GM12878 (cell line): ENCODE measurements around the gene WWOX. TPM values are rescaled to one million over a fixed set of nuclear protein-coding genes. Genes with fewer than 3 reads are reported as not detected.
"Not testable (repeated sequence)": the region's sequence is repeated elsewhere in the genome, so short reads cannot be mapped to it uniquely, and the experiment has no call there.

ENCODE experiments used
- ATAC-seq: fragments of 200-7000 bp; cut with Tn5 transposase; 3 replicates; pipeline ENCODE4 v1.9.1; 2020; ENCODE audit warnings: mild to moderate bottlenecking, moderate library complexity
- BruUV-seq: library from RNA; stranded (reverse); fragments of 400-500 nt; replicated peaks from 2 replicates; lab custom pipeline; 2021; lab: Mats Ljungman, UMichigan
- CTCF ChIA-PET: fragments of 300-600 bp; sonication (Branson Sonifier 250); formaldehyde crosslinking; extraction: SDS; loops from one replicate; lab custom pipeline; 2021; ENCODE audit warnings: inconsistent platforms; lab: Yijun Ruan, JAX
- POLR2A ChIA-PET: fragments of 350-600 bp; formaldehyde crosslinking; extraction: SDS; loops from one replicate; lab custom pipeline; 2021; ENCODE audit warnings: inconsistent platforms; lab: Charles Lee
- RAD21 ChIA-PET: fragments of 300-600 bp; sonication (Branson Sonifier 250); formaldehyde crosslinking; loops from one replicate; lab custom pipeline; 2023; ENCODE audit warnings: antibody characterized with exemption; ENCODE audit not compliant: unreplicated experiment; lab: Charles Lee
- SMC1A ChIA-PET: fragments of 300-600 bp; sonication (Branson Sonifier 250); formaldehyde crosslinking; loops from one replicate; lab custom pipeline; 2023; ENCODE audit not compliant: unreplicated experiment, uncharacterized antibody; lab: Charles Lee
- DNase-seq: peaks from one replicate; pipeline ENCODE4 v3.0.0-alpha.2; 2011; ENCODE audit warnings: low read depth, low spot score
- FAIRE-seq: peaks from 3 replicates; lab custom pipeline; 2011; peaks lifted over from hg19 to GRCh38; lab: Jason Lieb, UNC
- H2AFZ ChIP-seq: 2 replicates; pipeline ENCODE4 v1.6.0; 2011; ENCODE audit warnings: low read depth, low read length, control low read depth; ENCODE audit not compliant: control insufficient read depth
- H3K27ac ChIP-seq: 2 replicates; pipeline ENCODE4 v1.5.1; 2011; ENCODE audit warnings: control low read depth; ENCODE audit not compliant: control insufficient read depth, insufficient read depth
- H3K27me3 ChIP-seq, 2 experiments: replicated peaks in 1 of 2; 2 replicates each; pipeline versions ENCODE4 v1.6.0 to v1.6.1; 2011; ENCODE audit warnings: low read length in 1 of 2; ENCODE audit not compliant: control insufficient read depth in 2 of 2, insufficient read depth in 2 of 2
- H3K36me3 ChIP-seq, 2 experiments: 2 replicates each; pipeline ENCODE4 v1.5.1; 2011; ENCODE audit warnings: low read length in 1 of 2; ENCODE audit not compliant: control insufficient read depth in 2 of 2, insufficient read depth in 2 of 2
- H3K4me1 ChIP-seq: 2 replicates; pipeline ENCODE4 v1.6.1; 2011; ENCODE audit warnings: mild to moderate bottlenecking, low read length, moderate library complexity, mixed read lengths; ENCODE audit not compliant: control insufficient read depth, insufficient read depth
- H3K4me2 ChIP-seq: 2 replicates; pipeline ENCODE4 v1.6.0; 2011; ENCODE audit warnings: control low read depth; ENCODE audit not compliant: control insufficient read depth, insufficient read depth
- H3K4me3 ChIP-seq: fragments of 200-600 bp; sonication (generic); 2 replicates; pipeline ENCODE4 v1.5.1; 2016
- H3K79me2 ChIP-seq: 2 replicates; pipeline ENCODE4 v1.6.0; 2011; ENCODE audit warnings: low read length; ENCODE audit not compliant: control insufficient read depth, insufficient read depth
- H3K9ac ChIP-seq: 2 replicates; pipeline ENCODE4 v1.8.0; 2011; ENCODE audit warnings: low read length, control low read depth, mixed read lengths; ENCODE audit not compliant: control insufficient read depth, insufficient read depth
- H3K9me3 ChIP-seq: replicated peaks from 3 replicates; pipeline ENCODE4 v1.5.1; 2011; ENCODE audit warnings: mild to moderate bottlenecking, low read length; ENCODE audit not compliant: control insufficient read depth, insufficient read depth
- H4K20me1 ChIP-seq: 2 replicates; pipeline ENCODE4 v1.6.0; 2011; ENCODE audit not compliant: control insufficient read depth, insufficient read depth
- BMI1 ChIP-seq: fragments of 450-650 bp; IDR thresholded peaks from 2 replicates; pipeline ENCODE4 v1.6.1; 2016; ENCODE audit warnings: mild to moderate bottlenecking, moderate library complexity, borderline replicate concordance
- CTCF ChIP-seq, 3 experiments: IDR thresholded peaks in 2 of 3; conservative IDR thresholded peaks in 1 of 3; 2 replicates each; pipeline ENCODE4 v1.5.1; 2011; ENCODE audit warnings: low read depth in 3 of 3, low read length in 3 of 3, mild to moderate bottlenecking in 3 of 3, control low read depth in 2 of 3, moderate library complexity in 2 of 3, inconsistent platforms in 1 of 3, mixed read lengths in 1 of 3; ENCODE audit not compliant: control insufficient read depth in 2 of 3, insufficient read depth in 1 of 3; ENCODE audit errors: extremely low read depth in 1 of 3
- IRF5 ChIP-seq: fragments of 450-650 bp; IDR thresholded peaks from 2 replicates; pipeline ENCODE4 v1.6.1; 2017; ENCODE audit warnings: borderline replicate concordance
- JUNB ChIP-seq: IDR thresholded peaks from 2 replicates; pipeline ENCODE4 v1.6.1; 2016; ENCODE audit warnings: antibody characterized with exemption, mild to moderate bottlenecking
- MEF2A ChIP-seq: IDR thresholded peaks from 2 replicates; pipeline ENCODE4 v1.6.1; 2011; ENCODE audit warnings: low read depth, mild to moderate bottlenecking, low read length, moderate library complexity; ENCODE audit not compliant: insufficient read depth
- MXI1 ChIP-seq: fragments of 150-350 bp; IDR thresholded peaks from 2 replicates; pipeline ENCODE4 v1.6.1; 2011; ENCODE audit warnings: low read depth, mild to moderate bottlenecking, inconsistent platforms, low read length, improper control_type of control experiment
- MYB ChIP-seq: fragments of 150-350 bp; IDR thresholded peaks from 2 replicates; pipeline ENCODE4 v1.6.1; 2014; ENCODE audit warnings: mild to moderate bottlenecking, low read depth, low read length, borderline replicate concordance
- RAD21 ChIP-seq: IDR thresholded peaks from 2 replicates; pipeline ENCODE4 v1.6.1; 2011; ENCODE audit warnings: mild to moderate bottlenecking, low read depth, low read length, moderate library complexity; ENCODE audit not compliant: insufficient read depth
- WGBS: methylation state at CpG from one replicate; pipeline ENCODE4 v1.1.6; 2016; ENCODE audit warnings: low lambda C conversion rate; ENCODE audit not compliant: insufficient replicate concordance, insufficient coverage; ENCODE audit errors: missing lambda C conversion rate; 5-methylcytosine and 5-hydroxymethylcytosine counted together
- in situ Hi-C: fragments of 300-500 bp; cut with MboI; formaldehyde crosslinking; loops from 9 replicates; pipeline ENCODE4 v1.14.3; 2018; ENCODE audit warnings: mixed read lengths
- intact Hi-C: fragments of 100-400 bp; cut with micrococcal nuclease; formaldehyde crosslinking; loops from one replicate; pipeline ENCODE4 v1.14.2; 2022; ENCODE audit not compliant: unreplicated experiment
- polyA plus RNA-seq, 11 experiments: library from polyadenylated mRNA; depleted of rRNA in 4 of 11; unstranded in 6 of 11; stranded (reverse) in 5 of 11; fragments of >200 nt; fragmentation: Nextera tagmentation in 4 of 11; fragmentation: Illumina TruSeq in 1 of 11; extraction: Ambion mirVana in 4 of 11; extraction: Trizol in 1 of 11; gene quantifications; 1 replicate in 1 of 11; 2 replicates in 10 of 11; pipeline versions ENCODE4 v1.2.1 to v1.2.3, GENCODE V29; 2011 to 2016; ENCODE audit warnings: inconsistent platforms in 2 of 11, missing spikeins in 2 of 11, low read depth in 1 of 11
- total RNA-seq, 4 experiments: library from RNA; depleted of rRNA in 3 of 4; stranded (reverse); fragments of >200 nt in 3 of 4; fragmentation: Illumina TruSeq in 1 of 4; extraction: Trizol in 1 of 4; gene quantifications; 2 replicates each; pipeline versions ENCODE4 v1.2.1 to v1.2.3, GENCODE V29; 2013 to 2021
- TF ChIP-seq, protein P1 (sequence below): IDR thresholded peaks from 2 replicates; pipeline ENCODE4 v1.6.1; 2012; ENCODE audit warnings: low read depth, low read length, improper control_type of control experiment

The WWOX gene
- total and polyA plus RNA-seq, 10 of the 15 experiments (the other 5 are each of a cell fraction or from before 2014, with no cell fraction given) = 2.8 to 24.4 (median 17.8) TPM

DNA sequence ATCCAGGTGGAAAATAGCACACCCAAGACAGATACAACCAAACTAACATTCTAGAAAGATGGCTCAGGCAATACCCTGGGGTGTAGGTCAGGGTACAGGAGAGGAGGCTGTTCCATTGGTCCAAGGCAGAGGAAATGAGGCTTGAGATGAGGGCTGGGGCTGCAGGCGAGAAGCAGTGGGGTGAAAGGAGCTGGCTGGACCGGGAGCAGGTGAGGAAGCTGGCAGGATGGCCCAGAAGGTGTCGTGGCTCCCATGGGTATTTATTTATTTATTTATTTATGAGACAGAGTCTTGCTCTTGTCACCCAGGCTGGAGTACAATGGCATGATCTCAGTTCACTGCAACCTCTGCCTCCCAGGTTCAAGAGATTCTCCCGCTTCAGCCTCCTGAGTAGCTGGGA, 1161.4 kb downstream of the WWOX start:
- FAIRE-seq, POLR2A ChIA-PET, H4K20me1 ChIP-seq, H3K36me3 ChIP-seq, H3K4me3 ChIP-seq, RAD21 ChIA-PET, BruUV-seq, ATAC-seq, H3K79me2 ChIP-seq, H3K4me2 ChIP-seq, H3K9ac ChIP-seq, H3K27me3 ChIP-seq, H3K4me1 ChIP-seq, in situ Hi-C loops, H2AFZ ChIP-seq, DNase-seq, H3K27ac ChIP-seq, H3K9me3 ChIP-seq: not testable (repeated sequence)
- intact Hi-C loops = loop anchor here (10.0 kb wide), 1 partner anchor 336 kb away; no protein-coding TSS in a partner anchor
- CTCF ChIA-PET = interaction anchor here (0.7 to 1.7 kb wide), 4 partner anchors 86 to 1139 kb away, joined by 3 to 4 read pairs (median 4); no protein-coding TSS in a partner anchor
- SMC1A ChIA-PET = interaction anchor here (0.7 to 0.8 kb wide), 2 partner anchors 25 to 555 kb away, joined by 3 read pairs; no protein-coding TSS in a partner anchor
- WGBS = 24% methylated on average over 4 of the region's 4 CpGs

DNA sequence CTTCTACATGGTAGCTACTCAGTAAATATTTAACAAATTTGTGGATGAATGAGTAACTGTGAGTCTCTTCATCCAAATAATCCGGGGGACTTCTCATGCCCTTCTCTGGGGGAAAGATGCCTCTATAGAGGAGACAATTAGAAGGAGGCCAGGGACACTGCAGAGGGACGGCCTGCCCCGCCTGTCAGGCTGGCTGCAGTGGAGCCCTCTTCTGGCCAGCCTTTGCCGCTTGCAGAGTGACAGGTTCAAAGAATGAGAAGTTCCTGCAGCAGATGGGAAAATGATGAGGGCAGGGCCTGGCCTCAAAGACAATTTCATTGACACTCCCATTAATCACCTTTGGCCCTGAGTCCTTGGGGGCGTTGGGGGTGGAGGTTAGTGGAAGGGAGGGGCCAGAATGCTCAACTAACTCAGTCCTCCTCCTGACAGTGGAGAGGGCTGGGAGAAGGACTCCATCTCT, 1162.1 kb downstream of the WWOX start:
- H3K4me2 ChIP-seq = no peak overlapping the region
- H3K4me1 ChIP-seq = no peaks in the 10 kb centered on the region
- H3K36me3 ChIP-seq = no peaks in the 10 kb centered on the region
- no peak for FAIRE-seq
- no peak overlapping the region for H2AFZ ChIP-seq
- ChIA-PET POLR2A (no interaction called here), CTCF (interaction anchor here (0.8 to 1.7 kb wide), 3 partner anchors 85 to 1139 kb away, joined by 3 to 4 read pairs (median 4); no protein-coding TSS in a partner anchor), RAD21 (no interaction called here), SMC1A (interaction anchor here (0.8 kb wide), 1 partner anchor 556 kb away, joined by 3 read pairs; no protein-coding TSS in a partner anchor)
- in situ Hi-C loops (no loop called here), intact Hi-C loops (loop anchor here (10.0 kb wide), 1 partner anchor 337 kb away; no protein-coding TSS in a partner anchor)
- no peak overlapping the region for H3K4me3 ChIP-seq
- DNase-seq = no peak
- WGBS = 14% methylated on average over 5 of the region's 5 CpGs
- no peaks in the 10 kb centered on the region for H3K79me2 ChIP-seq
- H3K9me3 ChIP-seq = no peaks in the 10 kb centered on the region; the same call in 2 of the 3 replicates
- H3K27me3 ChIP-seq = no peaks in the 10 kb centered on the region; a peak in 1 of 4 replicates
- no peaks in the 10 kb centered on the region for H4K20me1 ChIP-seq
- H3K9ac ChIP-seq = no peak overlapping the region
- peak; percentile 63; the same call in 2 of the 3 replicates for ATAC-seq
- H3K27ac ChIP-seq = no peak overlapping the region
- BruUV-seq = no TSS peak
- TF ChIP-seq CTCF (IDR thresholded peaks at IDR 0.05 in 2 of 3, conservative IDR thresholded peaks at IDR 0.05 in 1 of 3; ENCODE audit: control insufficient read depth in 2 of 3, extremely low read depth in 1 of 3, insufficient read depth in 1 of 3, low read depth in 3 of 3, low read length in 3 of 3) (peak; percentile 28 to 51 (median 43); a peak in 5 of 6 replicates), MYB (no peak), MEF2A (no peak), JUNB (no peak), IRF5 (no peak), BMI1 (no peak), MXI1 (no peak), RAD21 (peak; percentile 38; the same call in 1 of the 2 replicates)
- TF ChIP-seq, protein P1, sequence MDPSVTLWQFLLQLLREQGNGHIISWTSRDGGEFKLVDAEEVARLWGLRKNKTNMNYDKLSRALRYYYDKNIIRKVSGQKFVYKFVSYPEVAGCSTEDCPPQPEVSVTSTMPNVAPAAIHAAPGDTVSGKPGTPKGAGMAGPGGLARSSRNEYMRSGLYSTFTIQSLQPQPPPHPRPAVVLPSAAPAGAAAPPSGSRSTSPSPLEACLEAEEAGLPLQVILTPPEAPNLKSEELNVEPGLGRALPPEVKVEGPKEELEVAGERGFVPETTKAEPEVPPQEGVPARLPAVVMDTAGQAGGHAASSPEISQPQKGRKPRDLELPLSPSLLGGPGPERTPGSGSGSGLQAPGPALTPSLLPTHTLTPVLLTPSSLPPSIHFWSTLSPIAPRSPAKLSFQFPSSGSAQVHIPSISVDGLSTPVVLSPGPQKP = no peak
